GM18526 (cell line): ENCODE data around the gene ATP10A.

Experiments used
- POLR2A ChIP-seq: IDR thresholded peaks from 3 replicates; pipeline ENCODE4 v1.6.1; 2011; ENCODE audit not compliant: insufficient read length; ENCODE audit errors: extremely low read depth

Gene ATP10A, protein sequence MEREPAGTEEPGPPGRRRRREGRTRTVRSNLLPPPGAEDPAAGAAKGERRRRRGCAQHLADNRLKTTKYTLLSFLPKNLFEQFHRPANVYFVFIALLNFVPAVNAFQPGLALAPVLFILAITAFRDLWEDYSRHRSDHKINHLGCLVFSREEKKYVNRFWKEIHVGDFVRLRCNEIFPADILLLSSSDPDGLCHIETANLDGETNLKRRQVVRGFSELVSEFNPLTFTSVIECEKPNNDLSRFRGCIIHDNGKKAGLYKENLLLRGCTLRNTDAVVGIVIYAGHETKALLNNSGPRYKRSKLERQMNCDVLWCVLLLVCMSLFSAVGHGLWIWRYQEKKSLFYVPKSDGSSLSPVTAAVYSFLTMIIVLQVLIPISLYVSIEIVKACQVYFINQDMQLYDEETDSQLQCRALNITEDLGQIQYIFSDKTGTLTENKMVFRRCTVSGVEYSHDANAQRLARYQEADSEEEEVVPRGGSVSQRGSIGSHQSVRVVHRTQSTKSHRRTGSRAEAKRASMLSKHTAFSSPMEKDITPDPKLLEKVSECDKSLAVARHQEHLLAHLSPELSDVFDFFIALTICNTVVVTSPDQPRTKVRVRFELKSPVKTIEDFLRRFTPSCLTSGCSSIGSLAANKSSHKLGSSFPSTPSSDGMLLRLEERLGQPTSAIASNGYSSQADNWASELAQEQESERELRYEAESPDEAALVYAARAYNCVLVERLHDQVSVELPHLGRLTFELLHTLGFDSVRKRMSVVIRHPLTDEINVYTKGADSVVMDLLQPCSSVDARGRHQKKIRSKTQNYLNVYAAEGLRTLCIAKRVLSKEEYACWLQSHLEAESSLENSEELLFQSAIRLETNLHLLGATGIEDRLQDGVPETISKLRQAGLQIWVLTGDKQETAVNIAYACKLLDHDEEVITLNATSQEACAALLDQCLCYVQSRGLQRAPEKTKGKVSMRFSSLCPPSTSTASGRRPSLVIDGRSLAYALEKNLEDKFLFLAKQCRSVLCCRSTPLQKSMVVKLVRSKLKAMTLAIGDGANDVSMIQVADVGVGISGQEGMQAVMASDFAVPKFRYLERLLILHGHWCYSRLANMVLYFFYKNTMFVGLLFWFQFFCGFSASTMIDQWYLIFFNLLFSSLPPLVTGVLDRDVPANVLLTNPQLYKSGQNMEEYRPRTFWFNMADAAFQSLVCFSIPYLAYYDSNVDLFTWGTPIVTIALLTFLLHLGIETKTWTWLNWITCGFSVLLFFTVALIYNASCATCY (N-terminal part only)

DNA sequence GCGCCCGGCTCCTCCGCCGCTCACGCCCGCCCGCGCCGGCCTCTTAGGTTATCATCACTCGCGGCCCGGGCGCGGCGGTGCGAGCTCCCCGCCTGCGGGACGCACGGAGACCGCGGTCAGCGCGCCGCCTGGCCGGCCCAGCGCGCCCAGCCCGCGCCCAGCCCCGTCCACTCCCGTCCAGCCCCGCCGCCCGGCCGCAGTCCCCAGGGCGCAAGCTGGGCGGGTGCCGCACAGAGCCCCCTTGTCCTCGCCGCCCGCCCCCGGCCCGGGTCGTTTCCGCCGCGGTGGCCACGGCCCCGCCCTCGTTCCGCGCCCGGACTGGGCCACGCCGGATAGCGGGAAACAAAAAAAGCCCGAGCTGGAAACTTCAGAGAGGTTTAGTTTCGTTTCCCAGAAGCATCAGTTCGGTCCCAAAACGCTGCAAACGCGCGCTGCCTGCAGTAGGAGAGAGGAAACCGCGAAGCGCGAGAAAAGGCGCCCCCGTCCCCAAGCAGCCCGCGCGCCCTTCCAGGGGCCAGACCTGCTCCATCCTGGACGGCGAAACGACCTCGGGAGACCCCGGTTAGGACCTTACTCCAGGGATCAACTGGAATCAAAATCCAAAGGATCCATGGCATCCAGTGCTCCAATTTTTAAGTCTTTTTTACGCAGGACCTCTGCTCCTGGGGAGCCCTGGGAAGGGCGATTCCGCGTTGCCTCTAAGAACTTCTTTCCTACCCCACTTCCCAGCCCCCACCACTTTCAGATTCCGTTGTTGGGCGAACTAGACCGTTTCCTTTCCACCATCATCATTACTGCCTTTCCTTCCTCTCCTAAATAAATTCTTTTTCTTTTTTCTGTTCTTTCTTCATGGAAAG is at the start of gene ATP10A:
Gene ATP10A (minus strand): TSS at position 217 of the 857 bp plus-strand sequence. CDS start 231 bp downstream, outside the sequence.
- TF ChIP-seq POLR2A: no peak

DNA sequence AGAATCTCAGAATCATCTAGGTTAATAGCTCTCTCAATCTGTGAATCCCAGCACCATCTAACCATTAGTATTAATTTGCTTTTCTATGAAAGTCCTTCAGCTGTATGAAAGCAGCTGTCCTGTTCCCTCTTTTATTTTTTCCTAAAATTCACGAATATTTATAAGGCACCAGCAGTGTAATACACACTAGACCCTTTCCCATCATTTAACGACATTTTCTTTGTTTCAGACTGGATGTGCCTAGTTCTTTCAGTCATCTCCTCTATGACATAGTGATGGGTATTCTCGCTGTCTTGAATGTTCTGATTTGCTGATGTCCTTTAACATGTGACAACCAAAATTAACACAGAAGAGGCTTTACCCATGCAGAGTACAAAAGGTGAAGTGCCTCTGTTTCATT is 48.9 kb upstream of the ATP10A start:
- TF ChIP-seq POLR2A: no peak

DNA sequence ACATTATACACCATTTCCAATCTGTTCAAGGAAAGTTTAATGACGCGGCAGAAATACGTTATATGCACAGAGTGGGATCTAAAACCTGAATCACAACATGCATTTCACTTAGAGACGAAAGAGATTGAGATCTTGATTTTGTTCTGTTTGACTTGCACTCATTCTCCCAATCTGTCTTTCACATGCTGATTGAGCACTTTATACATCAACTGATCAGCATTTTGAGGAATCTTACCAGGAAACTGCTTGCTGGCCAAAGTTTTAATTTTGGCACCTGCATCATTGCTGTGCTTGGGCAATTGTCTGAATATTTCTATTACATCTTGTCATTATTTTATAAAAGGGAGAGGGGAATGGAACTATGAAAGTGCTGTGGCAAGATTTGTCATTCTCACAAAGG is 47.7 kb upstream of the ATP10A start:
- TF ChIP-seq POLR2A: no peak

DNA sequence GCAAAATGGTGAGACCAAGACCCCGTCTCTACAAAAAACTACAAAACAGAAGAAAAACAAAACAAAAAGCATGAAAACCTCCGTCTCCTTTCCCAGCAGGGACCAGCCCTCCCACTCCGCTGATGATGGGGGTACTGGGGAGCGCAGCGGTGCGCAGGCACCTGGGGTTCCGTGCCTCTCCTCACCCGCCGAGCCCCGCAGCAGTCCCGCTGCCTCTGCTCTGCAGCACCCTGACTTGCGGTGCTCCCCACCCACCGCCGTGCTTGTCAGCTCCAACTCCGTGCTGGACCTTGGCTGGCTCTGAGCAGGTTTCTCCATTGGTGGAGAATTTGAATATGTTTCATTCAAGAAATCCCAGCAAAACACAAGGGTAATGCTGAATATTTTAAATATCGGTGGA is 46.7 kb upstream of the ATP10A start:
- no peak for TF ChIP-seq POLR2A

DNA sequence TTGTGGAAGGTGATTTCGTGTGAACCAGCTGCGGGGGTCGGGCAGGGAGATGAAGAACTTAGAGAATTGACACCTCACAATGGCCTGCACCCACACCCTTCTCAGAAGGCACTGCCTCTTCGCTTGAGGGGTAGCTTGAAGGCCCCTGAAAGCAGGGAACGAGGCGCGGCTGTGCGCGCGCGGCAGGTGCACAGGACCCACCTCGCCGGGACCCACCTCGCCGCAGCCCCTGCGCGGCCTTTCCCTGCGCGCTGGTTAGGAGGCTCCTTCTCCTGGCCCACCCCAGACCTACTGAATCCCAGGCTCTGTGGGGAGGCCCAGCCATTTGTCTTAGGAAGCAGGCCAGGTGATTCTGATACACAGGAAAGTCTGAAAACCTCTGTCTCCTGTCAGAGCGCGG is 46.2 kb upstream of the ATP10A start:
- no peak for TF ChIP-seq POLR2A

DNA sequence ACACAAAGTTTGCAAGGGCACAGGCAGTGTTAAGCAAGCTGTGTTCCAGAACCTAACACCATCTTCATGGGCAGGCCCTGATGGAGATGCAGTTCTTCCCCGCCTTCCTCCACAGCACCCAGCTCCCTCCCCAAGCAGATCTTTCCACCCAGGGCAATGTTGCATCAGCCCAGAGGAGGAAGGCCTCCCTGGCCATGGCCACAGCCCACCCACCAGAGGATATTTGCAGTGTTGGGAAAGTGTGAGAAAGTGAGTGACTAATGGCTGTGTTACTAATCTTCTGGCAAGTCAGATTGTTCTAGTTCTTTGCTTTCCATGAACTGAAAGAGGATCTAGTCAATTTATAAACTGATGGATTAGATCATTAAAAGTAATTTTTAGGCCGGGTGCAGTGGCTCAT is 42.0 kb upstream of the ATP10A start:
- TF ChIP-seq POLR2A: no peak

DNA sequence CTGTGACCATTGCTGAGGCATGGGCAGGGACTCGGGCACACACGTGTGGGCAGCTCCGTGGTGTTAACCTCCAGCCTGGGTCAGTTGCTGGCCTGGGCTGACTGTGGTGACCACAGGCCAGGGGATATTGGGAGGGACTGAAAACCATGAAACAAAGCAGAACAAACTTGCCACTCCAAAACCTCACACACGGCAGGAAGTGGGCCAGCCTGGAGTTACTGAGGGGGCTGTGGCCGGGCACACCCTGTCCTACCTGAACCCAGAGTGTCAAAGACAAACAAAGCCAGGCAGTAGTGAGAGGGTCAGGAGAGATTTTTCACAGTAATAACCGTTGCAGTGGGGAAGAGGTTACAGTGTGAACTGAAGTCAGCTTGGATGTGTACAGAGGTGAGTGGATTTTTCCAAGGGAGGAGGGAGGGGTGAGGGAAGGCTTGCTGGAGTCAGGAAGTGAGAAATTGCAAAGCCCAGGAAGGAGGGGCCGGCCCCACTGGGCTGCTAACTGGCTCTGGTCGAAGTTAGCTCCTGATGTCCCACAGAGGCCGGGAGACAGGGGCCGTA is 40.0 kb upstream of the ATP10A start:
- TF ChIP-seq POLR2A: no peak

DNA sequence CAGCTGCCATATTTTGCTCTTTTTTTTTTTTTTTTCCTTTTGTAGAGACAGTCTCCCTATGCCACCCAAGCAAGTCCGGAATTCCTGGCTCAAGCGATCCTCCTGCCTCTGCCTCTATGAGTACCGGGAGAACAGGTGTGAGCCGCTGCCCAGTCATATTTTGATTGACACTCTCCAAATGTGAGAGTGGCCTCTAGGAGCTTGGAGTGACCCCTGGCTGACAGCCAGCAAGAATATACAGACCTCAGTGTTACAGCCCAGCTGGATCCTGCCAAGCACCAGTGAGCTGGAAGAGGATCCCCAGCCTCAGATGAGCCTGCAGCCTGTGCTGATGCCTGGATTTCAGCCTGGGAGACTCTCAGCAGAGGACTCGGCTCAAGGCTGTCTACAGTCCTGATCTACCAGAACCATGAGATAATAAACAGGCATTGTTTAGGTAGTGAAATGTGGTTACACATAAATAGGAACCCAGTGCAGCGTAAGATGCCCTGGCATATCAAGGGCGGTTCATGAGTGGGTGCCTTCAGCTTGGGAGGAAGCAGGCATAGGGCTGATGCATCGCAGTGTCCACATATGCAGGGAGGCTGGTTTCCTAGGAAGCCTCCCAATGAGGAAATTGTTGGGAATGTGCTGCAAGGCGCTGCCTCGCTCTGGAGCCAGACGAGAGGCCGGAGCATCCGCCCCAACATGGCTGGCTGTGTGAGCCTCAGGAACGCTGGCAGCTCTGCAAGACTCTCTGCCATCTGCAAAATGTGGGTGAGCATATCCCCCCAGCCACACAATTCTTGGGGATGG is 38.9 kb upstream of the ATP10A start:
- no peak for TF ChIP-seq POLR2A

DNA sequence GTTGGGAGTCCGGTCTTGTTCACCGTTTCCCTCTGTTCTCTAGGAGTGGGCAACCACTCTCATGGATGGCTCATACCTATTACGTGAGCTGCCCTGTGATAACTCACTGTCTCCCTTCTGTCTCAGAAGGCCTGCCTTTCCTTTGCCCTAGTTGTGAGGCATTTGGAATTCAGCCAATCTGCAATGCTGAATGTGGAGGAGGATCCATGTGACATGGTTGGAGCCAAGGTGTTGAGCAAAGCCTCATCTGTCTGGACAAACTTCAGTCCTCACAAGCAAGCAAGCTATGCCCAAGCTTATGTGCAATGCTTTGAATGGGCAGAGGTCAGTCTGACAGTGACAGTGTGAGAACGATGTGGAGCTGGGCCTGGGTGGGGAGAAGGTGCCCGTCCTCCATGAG is 37.8 kb upstream of the ATP10A start:
- no peak for TF ChIP-seq POLR2A

DNA sequence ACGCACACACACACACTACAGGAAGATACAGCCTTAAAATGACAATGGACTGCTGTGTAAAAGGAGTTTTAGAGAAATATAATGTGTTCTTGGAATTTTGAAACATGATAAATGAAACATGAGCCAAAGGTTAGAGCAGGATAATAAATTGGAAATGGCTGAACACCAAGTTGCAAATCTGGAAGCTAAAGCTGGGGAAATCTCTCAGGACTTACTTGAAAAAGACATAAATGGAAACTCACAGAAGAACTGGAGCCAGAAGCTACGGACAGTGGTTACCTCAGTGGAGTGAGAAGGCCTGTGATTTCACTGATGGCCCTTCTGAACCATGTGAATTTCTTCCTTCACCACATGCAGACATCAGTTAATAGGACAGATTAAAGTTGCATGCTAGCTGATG is 37.3 kb upstream of the ATP10A start:
- TF ChIP-seq POLR2A: no peak

DNA sequence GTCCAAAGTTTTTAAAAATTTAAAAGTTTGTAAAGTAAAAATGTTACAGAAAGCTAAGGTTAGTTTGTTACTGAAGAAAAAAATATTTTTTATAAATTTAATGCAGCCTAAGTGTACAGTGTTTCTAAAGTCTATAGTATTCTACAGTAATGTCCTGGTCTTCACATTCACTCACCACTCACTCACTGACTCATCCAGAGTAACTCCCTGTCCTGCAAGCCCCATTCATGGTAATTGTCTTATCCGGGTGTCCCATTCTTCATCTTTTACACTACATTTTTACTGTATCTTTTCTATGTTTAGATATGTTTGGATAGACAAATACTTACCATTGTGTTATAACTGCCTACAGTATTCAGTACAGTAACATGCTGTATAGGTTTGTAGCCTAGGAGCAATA is 36.7 kb upstream of the ATP10A start:
- no peak for TF ChIP-seq POLR2A

DNA sequence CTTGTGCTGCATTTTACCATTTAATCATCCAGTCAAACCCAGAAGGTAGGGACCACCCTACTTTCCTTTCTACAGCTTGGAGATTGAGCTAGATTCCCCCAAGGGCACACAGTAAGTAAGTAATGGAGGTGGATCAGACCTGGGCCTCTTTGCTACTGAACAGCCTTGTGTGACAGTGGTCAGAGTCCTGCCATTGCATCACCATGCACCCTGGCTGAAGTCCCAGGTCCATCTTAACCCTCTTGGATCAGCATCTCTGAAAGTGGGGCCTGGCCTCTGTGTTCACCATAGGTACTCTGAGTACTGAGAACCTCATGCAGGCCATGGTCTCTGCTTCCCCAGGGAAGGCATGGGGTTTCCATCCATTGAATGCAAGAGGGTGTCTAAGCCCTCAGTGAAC is 34.5 kb upstream of the ATP10A start:
- no peak for TF ChIP-seq POLR2A

DNA sequence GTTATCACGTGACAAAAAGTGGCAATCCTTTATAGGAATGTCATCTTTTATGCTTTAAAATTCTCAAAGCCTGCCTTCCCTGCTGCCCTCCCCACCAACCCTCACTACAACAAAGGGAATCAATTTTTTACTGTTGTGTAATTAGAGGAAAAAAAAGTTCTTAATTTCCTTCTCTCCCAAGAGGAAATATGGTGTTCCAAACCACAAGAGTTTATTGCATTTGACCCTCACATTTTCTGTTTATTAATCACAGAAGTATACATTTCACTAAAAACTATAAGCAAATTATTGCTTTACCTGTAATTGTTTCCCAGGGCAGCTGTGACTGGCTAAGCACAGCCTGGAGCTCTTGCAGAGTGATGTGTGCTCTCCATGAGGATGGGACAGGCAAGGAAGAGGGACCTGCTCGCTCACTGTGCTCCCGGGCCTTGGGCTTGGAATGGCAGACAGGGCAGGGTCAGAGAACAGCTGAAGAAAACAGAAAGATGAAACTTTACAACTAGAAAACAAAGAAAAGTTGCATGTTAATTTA is 31.3 kb upstream of the ATP10A start:
- no peak for TF ChIP-seq POLR2A
